ENCODE measurements around the gene IL21. TPM values are rescaled to one million over a fixed set of nuclear protein-coding genes. Genes with fewer than 3 reads are reported as not detected.

Gene IL21
- total RNA-seq, 1 donor from 2014 or later: not detected

DNA sequence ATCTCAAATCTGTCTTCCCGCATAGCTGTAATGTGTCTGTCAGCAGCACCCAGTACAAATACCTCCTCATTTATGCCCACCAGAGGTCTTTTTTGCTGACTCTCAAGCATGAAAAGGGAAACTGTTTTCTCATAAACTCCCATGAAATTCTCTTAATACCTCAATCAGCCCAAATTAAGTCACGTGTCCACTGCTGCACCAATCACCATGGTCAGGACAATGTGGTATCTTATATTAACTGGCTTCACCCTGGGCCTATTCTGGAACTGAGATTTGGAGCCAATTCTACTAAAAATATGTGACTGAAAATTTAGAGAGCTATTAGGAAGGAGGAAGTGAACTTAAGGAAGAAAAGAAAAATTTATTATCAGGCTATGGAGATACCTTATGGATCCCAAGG lies 58.4 kb downstream of the IL21 start:
- Mint-ChIP-seq H3K9me3 (ENCODE audit: unreplicated experiment) (peaks cover 4% of the 10 kb centered on the region), H3K4me3 (ENCODE audit: unreplicated experiment) (no peak overlapping the region), H3K27ac (ENCODE audit: unreplicated experiment) (no peak overlapping the region), H3K27me3 (ENCODE audit: unreplicated experiment) (peaks cover 40% of the 10 kb centered on the region), H3K4me1 (ENCODE audit: unreplicated experiment) (no peaks in the 10 kb centered on the region), H3K36me3 (ENCODE audit: unreplicated experiment) (peaks cover 2% of the 10 kb centered on the region)
- TF ChIP-seq CTCF (IDR thresholded peaks at IDR 0.05): no peak
- no peak for DNase-seq (ENCODE audit: extremely low spot score, unreplicated experiment)

Other genes starting within 250 kb of the IL21 start
- not detected in 2 replicates for gene ADAD1, start 242.1 kb downstream of the IL21 start, total RNA-seq
- gene IL2, start 164.3 kb downstream of the IL21 start, total RNA-seq: not detected in 2 replicates
- 3.3 and 3.6 TPM in 2 replicates for gene BBS12, start 111.6 kb upstream of the IL21 start, total RNA-seq
- 29.2 and 33.4 TPM in 2 replicates for gene FGF2, start 205.8 kb upstream of the IL21 start, total RNA-seq